Hypothalamus (tissue), 51 donors: Measurements from ENCODE around the gene HELLS.
"Not testable (repeated sequence)": the region's sequence is repeated elsewhere in the genome, so short reads cannot be mapped to it uniquely, and the experiment has no call there.

ENCODE experiments used
- DNase-seq, 51 donors: peaks; one replicate each; lab custom pipeline; 2025; lab: John Stamatoyannopoulos, UW

HELLS gene

GRCh38 chr10:94545391-94546048 lies at the start of gene HELLS:
Gene HELLS (plus strand): TSS chr10:94545788. CDS start chr10:94545922, 134 bp downstream.
- DNase-seq, result peak in 49 of 51 donors; percentile 4 to 85 (median 44)

- no peak for DNase-seq
These were observed 49.6 kb upstream of the HELLS start for GRCh38 chr10:94496010-94496409.

- DNase-seq, result no peak
These were observed 48.9 kb upstream of the HELLS start for GRCh38 chr10:94496646-94497045.

GRCh38 chr10:94500063-94500462 lies 45.5 kb upstream of the HELLS start:
- no peak for DNase-seq

GRCh38 chr10:94521276-94522250 lies 24.0 kb upstream of the HELLS start:
- DNase-seq, result no peak

- DNase-seq, result no peak
These were observed 21.4 kb upstream of the HELLS start for GRCh38 chr10:94524146-94524545.

GRCh38 chr10:94524711-94525110 lies 20.9 kb upstream of the HELLS start:
- no peak for DNase-seq

GRCh38 chr10:94531550-94531949 lies 14.0 kb upstream of the HELLS start:
- not testable (repeated sequence) for DNase-seq

GRCh38 chr10:94533027-94533426 lies 12.6 kb upstream of the HELLS start:
- no peak for DNase-seq

- DNase-seq, result not testable (repeated sequence)
These were observed 3.3 kb upstream of the HELLS start for GRCh38 chr10:94542282-94542681.

- DNase-seq, result peak in 3 of 51 donors; percentile 17 to 43 (median 19)
These were observed 687 bp downstream of the HELLS start for GRCh38 chr10:94546049-94546900.

GRCh38 chr10:94546901-94547185 lies 1.3 kb downstream of the HELLS start:
- DNase-seq, result no peak

GRCh38 chr10:94549221-94549620 lies 3.6 kb downstream of the HELLS start:
- no peak for DNase-seq

- DNase-seq, result not testable (repeated sequence)
These were observed 22.2 kb downstream of the HELLS start for GRCh38 chr10:94567714-94568307.

GRCh38 chr10:94571081-94571480 lies 25.5 kb downstream of the HELLS start:
- DNase-seq, result no peak

GRCh38 chr10:94571528-94571927 lies 25.9 kb downstream of the HELLS start:
- no peak for DNase-seq

- no peak for DNase-seq
These were observed 33.2 kb downstream of the HELLS start for GRCh38 chr10:94578790-94579189.

- DNase-seq, result no peak
These were observed 37.5 kb downstream of the HELLS start for GRCh38 chr10:94583124-94583523.

GRCh38 chr10:94591461-94592205 lies 46.0 kb downstream of the HELLS start:
- DNase-seq, result no peak
